RWPE2 (cell line): ENCODE data around the gene CISD1.

Experiments
- ATAC-seq: fragments of 200-7000 bp; cut with Tn5 transposase; 3 replicates; pipeline ENCODE4 v1.9.1; 2021; ENCODE audit warnings: low read depth
- DNase-seq: peaks from one replicate; pipeline ENCODE4 v3.0.0-alpha.2; 2020; ENCODE audit warnings: low spot score
- H3K27ac ChIP-seq: fragments of 450-650 bp; 2 replicates; pipeline ENCODE4 v1.5.1; 2017; ENCODE audit warnings: mild to moderate bottlenecking; ENCODE audit not compliant: poor library complexity, severe bottlenecking
- H3K27me3 ChIP-seq: fragments of 250-450 bp; sonication (Bioruptor Pico); 2 replicates; pipeline ENCODE4 v1.5.1; 2021; ENCODE audit warnings: mild to moderate bottlenecking, moderate library complexity; ENCODE audit not compliant: insufficient read depth, poor library complexity, severe bottlenecking
- H3K36me3 ChIP-seq: fragments of 250-450 bp; sonication (Bioruptor Pico); 2 replicates; pipeline ENCODE4 v1.5.1; 2020; ENCODE audit warnings: low read depth, mild to moderate bottlenecking, moderate library complexity
- H3K4me1 ChIP-seq: fragments of 250-450 bp; sonication (Bioruptor Pico); 2 replicates; pipeline ENCODE4 v1.5.1; 2021; ENCODE audit warnings: mild to moderate bottlenecking, moderate library complexity; ENCODE audit not compliant: insufficient read depth, poor library complexity, severe bottlenecking
- H3K4me3 ChIP-seq: fragments of 250-450 bp; sonication (Bioruptor Pico); 2 replicates; pipeline ENCODE4 v1.5.1; 2021; ENCODE audit warnings: mild to moderate bottlenecking, moderate library complexity; ENCODE audit not compliant: severe bottlenecking
- H3K9me3 ChIP-seq: fragments of 250-450 bp; sonication (Bioruptor Pico); 2 replicates; pipeline ENCODE4 v1.5.1; 2021; ENCODE audit warnings: mild to moderate bottlenecking, moderate library complexity; ENCODE audit not compliant: severe bottlenecking
- TF ChIP-seq, protein P1 (sequence below): fragments of 450-650 bp; IDR thresholded peaks from one replicate; pipeline ENCODE4 v1.5.1; 2017; ENCODE audit warnings: mild to moderate bottlenecking, moderate library complexity; ENCODE audit not compliant: poor library complexity, severe bottlenecking

The CISD1 gene

GRCh38 chr10:58331646-58332045 is 62.7 kb downstream of the CISD1 start:
- H3K27me3 ChIP-seq, result no peaks in the 10 kb centered on the region
- TF ChIP-seq, protein P1, sequence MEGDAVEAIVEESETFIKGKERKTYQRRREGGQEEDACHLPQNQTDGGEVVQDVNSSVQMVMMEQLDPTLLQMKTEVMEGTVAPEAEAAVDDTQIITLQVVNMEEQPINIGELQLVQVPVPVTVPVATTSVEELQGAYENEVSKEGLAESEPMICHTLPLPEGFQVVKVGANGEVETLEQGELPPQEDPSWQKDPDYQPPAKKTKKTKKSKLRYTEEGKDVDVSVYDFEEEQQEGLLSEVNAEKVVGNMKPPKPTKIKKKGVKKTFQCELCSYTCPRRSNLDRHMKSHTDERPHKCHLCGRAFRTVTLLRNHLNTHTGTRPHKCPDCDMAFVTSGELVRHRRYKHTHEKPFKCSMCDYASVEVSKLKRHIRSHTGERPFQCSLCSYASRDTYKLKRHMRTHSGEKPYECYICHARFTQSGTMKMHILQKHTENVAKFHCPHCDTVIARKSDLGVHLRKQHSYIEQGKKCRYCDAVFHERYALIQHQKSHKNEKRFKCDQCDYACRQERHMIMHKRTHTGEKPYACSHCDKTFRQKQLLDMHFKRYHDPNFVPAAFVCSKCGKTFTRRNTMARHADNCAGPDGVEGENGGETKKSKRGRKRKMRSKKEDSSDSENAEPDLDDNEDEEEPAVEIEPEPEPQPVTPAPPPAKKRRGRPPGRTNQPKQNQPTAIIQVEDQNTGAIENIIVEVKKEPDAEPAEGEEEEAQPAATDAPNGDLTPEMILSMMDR, result no peak
- H3K4me1 ChIP-seq, result peaks cover 8% of the 10 kb centered on the region
- H3K9me3 ChIP-seq, result no peaks in the 10 kb centered on the region
- ATAC-seq (no peak), DNase-seq (no peak)
- no peak overlapping the region for H3K27ac ChIP-seq
- no peak overlapping the region for H3K4me3 ChIP-seq
- peaks cover 2% of the 10 kb centered on the region; the same call in 1 of the 2 replicates for H3K36me3 ChIP-seq

DNA sequence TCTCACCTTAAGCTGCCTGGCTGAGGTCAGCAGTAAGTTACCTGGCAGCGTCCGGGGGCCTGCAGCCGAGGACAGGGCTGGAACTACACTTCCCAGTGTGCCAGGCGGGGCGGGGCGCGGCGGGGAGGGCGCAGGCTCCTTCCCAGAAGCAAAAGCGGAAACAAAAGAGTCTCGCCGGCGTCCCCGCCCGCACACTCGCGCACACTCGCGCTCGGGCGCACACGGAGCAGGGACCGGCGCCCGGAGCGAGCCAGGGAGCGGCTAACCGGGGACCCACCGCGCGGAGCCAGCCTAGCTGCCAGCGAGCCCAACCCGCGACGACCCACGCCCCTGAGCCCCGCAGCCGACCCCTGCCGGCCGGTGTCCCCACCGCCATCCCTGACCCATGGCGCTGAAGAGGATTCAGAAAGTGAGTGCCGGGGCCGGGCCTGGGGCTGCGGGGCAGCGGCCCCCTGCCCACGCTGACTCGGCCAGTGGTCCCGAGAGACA is 65.9 kb downstream of the CISD1 start, which contains the start of gene UBE2D1:
Gene UBE2D1, plus strand, starts transcription at position 190 of the 489 bp plus-strand sequence. Its CDS starts 196 bp downstream, at position 386.
- DNase-seq (peak; percentile 86), ATAC-seq (peak; percentile 96)
- H3K27ac ChIP-seq, result peak within 1 kb of the TSS; percentile 26

DNA sequence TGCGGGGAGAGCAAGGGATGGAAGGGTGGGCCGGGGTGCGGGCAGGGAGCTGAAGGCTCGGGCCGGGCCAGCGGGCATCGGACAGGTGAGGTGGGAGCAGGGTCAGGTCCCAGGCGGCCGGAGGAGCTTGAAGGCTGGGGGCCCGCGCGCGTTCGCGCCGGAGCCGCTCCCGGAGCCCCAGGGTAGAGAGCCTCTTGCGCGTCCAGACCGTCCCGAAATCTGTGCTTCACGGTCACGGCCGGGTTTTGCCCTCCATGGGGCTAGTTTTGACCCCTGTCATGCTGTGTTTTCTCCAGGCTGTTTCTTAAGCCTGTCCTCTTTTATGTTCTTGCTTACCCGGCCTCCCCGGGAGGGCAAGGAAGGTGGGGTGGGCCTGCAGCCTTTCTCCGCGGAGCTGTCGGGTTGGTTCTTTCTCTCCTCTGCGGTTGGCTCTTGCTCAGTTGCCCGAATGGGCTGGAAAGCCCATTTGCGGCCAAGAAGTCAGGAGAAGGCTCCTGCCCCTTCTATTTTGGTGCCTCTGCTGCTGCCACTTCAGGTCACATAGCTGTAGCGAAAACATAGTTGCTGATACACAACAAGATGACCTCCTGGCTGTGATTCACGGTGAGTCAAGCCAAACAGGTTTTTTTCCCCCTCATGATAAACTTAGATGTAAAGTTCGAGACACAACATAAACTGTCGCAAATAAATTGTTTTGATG is 66.5 kb downstream of the CISD1 start:
- Histone ChIP-seq H3K36me3 (peaks cover 6% of the 10 kb centered on the region; the same call in 1 of the 2 replicates), H3K27ac (peak overlapping the region; percentile 26)

More for the DNA sequence above, 65.9 kb downstream of the CISD1 start, which contains the start of gene UBE2D1:
- Histone ChIP-seq H3K27me3 (no peaks in the 10 kb centered on the region), H3K4me1 (peaks cover 10% of the 10 kb centered on the region), H3K9me3 (no peaks in the 10 kb centered on the region), H3K36me3 (peaks cover 6% of the 10 kb centered on the region; the same call in 1 of the 2 replicates), H3K4me3 (peak within 1 kb of the TSS; percentile 83)
- TF ChIP-seq, protein P1, result no peak

GRCh38 chr10:58336242-58336641 is 67.3 kb downstream of the CISD1 start:
- no peaks in the 10 kb centered on the region for H3K27me3 ChIP-seq

More for the DNA sequence above, 66.5 kb downstream of the CISD1 start:
- TF ChIP-seq, protein P1, result no peak
- peaks cover 10% of the 10 kb centered on the region for H3K4me1 ChIP-seq
- H3K4me3 ChIP-seq, result peak overlapping the region; percentile 83
- H3K9me3 ChIP-seq, result no peaks in the 10 kb centered on the region
- H3K27me3 ChIP-seq, result no peaks in the 10 kb centered on the region
- DNase-seq, result peak; percentile 59
- peak; percentile 63 for ATAC-seq

More at GRCh38 chr10:58336242-58336641, 67.3 kb downstream of the CISD1 start:
- Histone ChIP-seq H3K4me1 (peaks cover 10% of the 10 kb centered on the region), H3K9me3 (no peaks in the 10 kb centered on the region), H3K27ac (no peak overlapping the region), H3K36me3 (peaks cover 6% of the 10 kb centered on the region; the same call in 1 of the 2 replicates), H3K4me3 (peak overlapping the region; percentile 83)
- TF ChIP-seq, protein P1, result no peak
- DNase-seq (no peak), ATAC-seq (no peak)
